Keratinocyte (primary cell): ENCODE data around the gene AP3M1. TPM values are rescaled to one million over a fixed set of nuclear protein-coding genes. Genes with fewer than 3 reads are reported as not detected.
"Not testable (repeated sequence)": the region's sequence is repeated elsewhere in the genome, so short reads cannot be mapped to it uniquely, and the experiment has no call there.

Experiments
- DNase-seq: peaks from one replicate; pipeline ENCODE4 v3.0.0-alpha.2; 2011; ENCODE audit warnings: low read depth, missing footprints, low spot score
- FAIRE-seq: peaks from 2 replicates; lab custom pipeline; 2011; peaks lifted over from hg19 to GRCh38; lab: Jason Lieb, UNC
- H2AFZ ChIP-seq: 2 replicates; pipeline ENCODE4 v1.6.0; 2012; ENCODE audit warnings: low read length, control low read depth, inconsistent platforms; ENCODE audit not compliant: control insufficient read depth
- H3K27ac ChIP-seq: 2 replicates; pipeline ENCODE4 v1.5.1; 2011; ENCODE audit warnings: low read length; ENCODE audit not compliant: control insufficient read depth, insufficient read depth
- H3K27me3 ChIP-seq: 3 replicates; pipeline ENCODE4 v1.6.0; 2011; ENCODE audit warnings: low read length; ENCODE audit not compliant: control insufficient read depth, insufficient read depth; ENCODE audit errors: extremely low read depth
- H3K36me3 ChIP-seq, 2 experiments: 2 replicates in 1 of 2; 3 replicates in 1 of 2; pipeline ENCODE4 v1.5.1; 2011; ENCODE audit warnings: low read length in 2 of 2, mild to moderate bottlenecking in 1 of 2; ENCODE audit not compliant: control insufficient read depth in 2 of 2, insufficient read depth in 2 of 2; ENCODE audit errors: extremely low read depth in 1 of 2
- H3K4me1 ChIP-seq: 3 replicates; pipeline ENCODE4 v1.5.1; 2011; ENCODE audit warnings: low read length; ENCODE audit not compliant: control insufficient read depth, insufficient read depth; ENCODE audit errors: extremely low read depth
- H3K4me2 ChIP-seq: 3 replicates; pipeline ENCODE4 v1.6.0; 2011; ENCODE audit warnings: low read depth, low read length; ENCODE audit not compliant: control insufficient read depth, insufficient read depth; ENCODE audit errors: extremely low read depth
- H3K4me3 ChIP-seq, 3 experiments: fragments of 200-600 bp in 1 of 3; sonication (generic) in 1 of 3; 2 replicates in 2 of 3; 3 replicates in 1 of 3; pipeline ENCODE4 v1.5.1; 2011 to 2016; ENCODE audit warnings: low read length in 3 of 3, mild to moderate bottlenecking in 3 of 3, control low read depth in 2 of 3, inconsistent platforms in 1 of 3, low read depth in 1 of 3, mixed read lengths in 1 of 3, mixed run types in 1 of 3, moderate library complexity in 1 of 3; ENCODE audit not compliant: control insufficient read depth in 2 of 3, insufficient read depth in 2 of 3; ENCODE audit errors: extremely low read depth in 1 of 3
- H3K79me2 ChIP-seq: 2 replicates; pipeline ENCODE4 v1.6.0; 2012; ENCODE audit warnings: low read length; ENCODE audit not compliant: control insufficient read depth, insufficient read depth
- H3K9ac ChIP-seq: 3 replicates; pipeline ENCODE4 v1.6.0; 2011; ENCODE audit warnings: low read length; ENCODE audit not compliant: control insufficient read depth, insufficient read depth; ENCODE audit errors: extremely low read depth
- H3K9me1 ChIP-seq: 3 replicates; pipeline ENCODE4 v1.6.0; 2011; ENCODE audit warnings: low read length; ENCODE audit not compliant: control insufficient read depth, insufficient read depth; ENCODE audit errors: extremely low read depth
- H3K9me3 ChIP-seq: 2 replicates; pipeline ENCODE4 v1.5.1; 2012; ENCODE audit warnings: low read depth, low read length; ENCODE audit not compliant: control insufficient read depth
- H4K20me1 ChIP-seq: 3 replicates; pipeline ENCODE4 v1.6.0; 2011; ENCODE audit warnings: low read length; ENCODE audit not compliant: control insufficient read depth, insufficient read depth; ENCODE audit errors: extremely low read depth
- CTCF ChIP-seq, 3 experiments: IDR thresholded peaks in 1 of 3; conservative IDR thresholded peaks in 1 of 3; optimal IDR thresholded peaks in 1 of 3; 2 replicates in 2 of 3; 3 replicates in 1 of 3; pipeline versions ENCODE3 to v1.5.1; 2011; ENCODE audit warnings: low read length in 3 of 3, mild to moderate bottlenecking in 3 of 3, moderate library complexity in 2 of 3, control low read depth in 1 of 3, inconsistent platforms in 1 of 3; ENCODE audit not compliant: insufficient read depth in 2 of 3; ENCODE audit errors: extremely low read depth in 1 of 3
- EZH2 ChIP-seq: IDR thresholded peaks from one replicate; pipeline ENCODE4 v1.6.1; 2012; ENCODE audit warnings: inconsistent platforms, mild to moderate bottlenecking, low read length, moderate library complexity
- dilution Hi-C: fragments of 300-500 bp; cut with MboI; formaldehyde crosslinking; loops from one replicate; pipeline ENCODE4 v1.7.0; 2020; ENCODE audit warnings: low sequenced_read_pairs; ENCODE audit not compliant: extremely low pct_ligation_motif_present
- polyA plus RNA-seq, 5 experiments: library from polyadenylated mRNA; depleted of rRNA in 3 of 5; stranded (reverse) in 3 of 5; stranded (forward) in 1 of 5; unstranded in 1 of 5; fragments of >200 nt; gene quantifications; 1 replicate in 1 of 5; 2 replicates in 3 of 5; 3 replicates in 1 of 5; pipeline versions ENCODE4 v1.2.1 to v1.2.3, GENCODE V29; 2011 to 2012; ENCODE audit warnings: missing spikeins in 2 of 5, low read depth in 1 of 5, low replicate concordance in 1 of 5

The AP3M1 gene
- polyA plus RNA-seq, 1 donor (not counting 4 experiments of a cell fraction or from before 2014, with no cell fraction given), result 53.5 TPM

- H3K9ac ChIP-seq, result no peak overlapping the region
- TF ChIP-seq CTCF (optimal IDR thresholded peaks at IDR 0.05 in 1 of 3, IDR thresholded peaks at IDR 0.05 in 1 of 3, conservative IDR thresholded peaks at IDR 0.05 in 1 of 3; ENCODE audit: extremely low read depth in 1 of 3, insufficient read depth in 2 of 3, low read length in 3 of 3), result no peak
- TF ChIP-seq EZH2, result no peak
- no peak overlapping the region for H2AFZ ChIP-seq
- H3K9me1 ChIP-seq, result no peaks in the 10 kb centered on the region
- FAIRE-seq (no peak), DNase-seq (no peak)
- H3K27me3 ChIP-seq, result no peaks in the 10 kb centered on the region
- H4K20me1 ChIP-seq, result no peaks in the 10 kb centered on the region
- H3K36me3 ChIP-seq, result peaks cover 7 to 10% of the 10 kb centered on the region in 2 experiments
- H3K9me3 ChIP-seq, result no peaks in the 10 kb centered on the region
- H3K4me3 ChIP-seq, result no peak overlapping the region
- no peaks in the 10 kb centered on the region for H3K4me1 ChIP-seq
- no peak overlapping the region for H3K4me2 ChIP-seq
- dilution Hi-C loops, result no loop called here
- peaks cover 40% of the 10 kb centered on the region for H3K79me2 ChIP-seq
- no peak overlapping the region for H3K27ac ChIP-seq
Measured at GRCh38 chr10:74139981-74140380, 10.6 kb downstream of the AP3M1 start.

- H3K27ac ChIP-seq, H3K9me1 ChIP-seq, dilution Hi-C loops, H3K9ac ChIP-seq, H3K9me3 ChIP-seq, DNase-seq, H3K4me2 ChIP-seq, H4K20me1 ChIP-seq, H3K27me3 ChIP-seq, H3K4me3 ChIP-seq, FAIRE-seq, H3K4me1 ChIP-seq, H2AFZ ChIP-seq: not testable (repeated sequence)
- peaks cover 31% of the 10 kb centered on the region for H3K79me2 ChIP-seq
- H3K36me3 ChIP-seq, result peaks cover 9 to 14% of the 10 kb centered on the region in 2 experiments
Measured at GRCh38 chr10:74138596-74138995, 12.0 kb downstream of the AP3M1 start.

- Histone ChIP-seq H3K4me3 (no peak overlapping the region), H3K27ac (no peak overlapping the region), H3K4me1 (no peaks in the 10 kb centered on the region), H2AFZ (no peak overlapping the region), H4K20me1 (no peaks in the 10 kb centered on the region), H3K4me2 (no peak overlapping the region), H3K36me3 (peaks cover 11 to 14% of the 10 kb centered on the region in 2 experiments), H3K27me3 (no peaks in the 10 kb centered on the region), H3K9me3 (no peaks in the 10 kb centered on the region), H3K79me2 (peaks cover 26% of the 10 kb centered on the region), H3K9me1 (no peaks in the 10 kb centered on the region), H3K9ac (no peak overlapping the region)
- no peak for DNase-seq
- TF ChIP-seq EZH2 (no peak), CTCF (optimal IDR thresholded peaks at IDR 0.05 in 1 of 3, IDR thresholded peaks at IDR 0.05 in 1 of 3, conservative IDR thresholded peaks at IDR 0.05 in 1 of 3; ENCODE audit: extremely low read depth in 1 of 3, insufficient read depth in 2 of 3, low read length in 3 of 3) (no peak)
- dilution Hi-C loops, result no loop called here
- FAIRE-seq, result no peak
Measured at GRCh38 chr10:74137992-74138391, 12.6 kb downstream of the AP3M1 start.
